ENCODE data around the gene SCRT2. TPM values are rescaled to one million over a fixed set of nuclear protein-coding genes. Genes with fewer than 3 reads are reported as not detected.

SCRT2 gene
- total RNA-seq, 1 donor from 2014 or later = not detected

DNA sequence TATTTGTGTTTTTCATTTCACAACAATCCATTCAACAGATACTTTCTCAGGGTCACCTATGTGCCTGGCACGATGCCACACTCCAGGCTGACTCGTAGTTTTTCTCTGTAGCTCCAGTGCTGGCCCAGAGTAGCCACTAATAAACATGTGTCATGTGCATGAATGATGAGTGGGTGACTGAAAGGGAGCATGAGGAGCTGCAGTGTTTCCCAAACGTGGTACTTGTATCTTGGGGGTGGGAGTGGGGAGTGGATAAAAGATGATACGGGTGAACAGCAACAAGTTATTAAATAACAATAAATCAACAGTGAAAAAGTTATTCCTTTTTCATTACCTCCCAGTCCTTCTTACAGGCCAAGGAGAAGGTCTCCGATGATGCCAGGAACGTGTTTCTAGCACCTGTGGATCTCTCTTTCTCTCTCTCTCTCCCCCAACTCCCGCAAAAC is 39.7 kb downstream of the SCRT2 start:
- Histone ChIP-seq H3K9ac (ENCODE audit: low read length) (no peak overlapping the region), H3K9me3 (ENCODE audit: insufficient read depth, low read depth, low read length) (no peaks in the 10 kb centered on the region), H3K4me3 (ENCODE audit: insufficient read depth, low read depth, low read length) (no peak overlapping the region), H3K4me1 (ENCODE audit: insufficient read depth, low read length) (no peaks in the 10 kb centered on the region), H4K20me1 (ENCODE audit: insufficient read depth, low read length) (no peaks in the 10 kb centered on the region), H3K27ac (ENCODE audit: low read depth, low read length) (no peak overlapping the region), H3K79me2 (ENCODE audit: insufficient read depth, low read length) (no peaks in the 10 kb centered on the region), H2AFZ (ENCODE audit: low read depth, low read length) (no peak overlapping the region), H3K27me3 (ENCODE audit: insufficient read depth, low read length) (peaks cover 4% of the 10 kb centered on the region), H3K4me2 (ENCODE audit: low read length) (no peak overlapping the region), H3K36me3 (ENCODE audit: insufficient read depth, low read length) (no peaks in the 10 kb centered on the region)
- DNase-seq (ENCODE audit: low read depth) (no peak), FAIRE-seq (no peak)
- Mint-ChIP-seq H3K36me3 (ENCODE audit: low read depth, unreplicated experiment) (no peaks in the 10 kb centered on the region), H3K27ac (ENCODE audit: unreplicated experiment) (no peak overlapping the region), H3K4me3 (ENCODE audit: unreplicated experiment) (no peak overlapping the region), H3K9me3 (ENCODE audit: unreplicated experiment) (peaks cover 3% of the 10 kb centered on the region), H3K27me3 (ENCODE audit: low read depth, unreplicated experiment) (peaks cover 48% of the 10 kb centered on the region), H3K4me1 (ENCODE audit: low read depth, unreplicated experiment) (no peaks in the 10 kb centered on the region)
- TF ChIP-seq, protein P1, sequence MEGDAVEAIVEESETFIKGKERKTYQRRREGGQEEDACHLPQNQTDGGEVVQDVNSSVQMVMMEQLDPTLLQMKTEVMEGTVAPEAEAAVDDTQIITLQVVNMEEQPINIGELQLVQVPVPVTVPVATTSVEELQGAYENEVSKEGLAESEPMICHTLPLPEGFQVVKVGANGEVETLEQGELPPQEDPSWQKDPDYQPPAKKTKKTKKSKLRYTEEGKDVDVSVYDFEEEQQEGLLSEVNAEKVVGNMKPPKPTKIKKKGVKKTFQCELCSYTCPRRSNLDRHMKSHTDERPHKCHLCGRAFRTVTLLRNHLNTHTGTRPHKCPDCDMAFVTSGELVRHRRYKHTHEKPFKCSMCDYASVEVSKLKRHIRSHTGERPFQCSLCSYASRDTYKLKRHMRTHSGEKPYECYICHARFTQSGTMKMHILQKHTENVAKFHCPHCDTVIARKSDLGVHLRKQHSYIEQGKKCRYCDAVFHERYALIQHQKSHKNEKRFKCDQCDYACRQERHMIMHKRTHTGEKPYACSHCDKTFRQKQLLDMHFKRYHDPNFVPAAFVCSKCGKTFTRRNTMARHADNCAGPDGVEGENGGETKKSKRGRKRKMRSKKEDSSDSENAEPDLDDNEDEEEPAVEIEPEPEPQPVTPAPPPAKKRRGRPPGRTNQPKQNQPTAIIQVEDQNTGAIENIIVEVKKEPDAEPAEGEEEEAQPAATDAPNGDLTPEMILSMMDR (IDR thresholded peaks at IDR 0.05; ENCODE audit: insufficient read depth, low read depth, low read length) = no peak
- TF ChIP-seq EZH2 (IDR thresholded peaks at IDR 0.05; ENCODE audit: insufficient read depth, low read length) = no peak

DNA sequence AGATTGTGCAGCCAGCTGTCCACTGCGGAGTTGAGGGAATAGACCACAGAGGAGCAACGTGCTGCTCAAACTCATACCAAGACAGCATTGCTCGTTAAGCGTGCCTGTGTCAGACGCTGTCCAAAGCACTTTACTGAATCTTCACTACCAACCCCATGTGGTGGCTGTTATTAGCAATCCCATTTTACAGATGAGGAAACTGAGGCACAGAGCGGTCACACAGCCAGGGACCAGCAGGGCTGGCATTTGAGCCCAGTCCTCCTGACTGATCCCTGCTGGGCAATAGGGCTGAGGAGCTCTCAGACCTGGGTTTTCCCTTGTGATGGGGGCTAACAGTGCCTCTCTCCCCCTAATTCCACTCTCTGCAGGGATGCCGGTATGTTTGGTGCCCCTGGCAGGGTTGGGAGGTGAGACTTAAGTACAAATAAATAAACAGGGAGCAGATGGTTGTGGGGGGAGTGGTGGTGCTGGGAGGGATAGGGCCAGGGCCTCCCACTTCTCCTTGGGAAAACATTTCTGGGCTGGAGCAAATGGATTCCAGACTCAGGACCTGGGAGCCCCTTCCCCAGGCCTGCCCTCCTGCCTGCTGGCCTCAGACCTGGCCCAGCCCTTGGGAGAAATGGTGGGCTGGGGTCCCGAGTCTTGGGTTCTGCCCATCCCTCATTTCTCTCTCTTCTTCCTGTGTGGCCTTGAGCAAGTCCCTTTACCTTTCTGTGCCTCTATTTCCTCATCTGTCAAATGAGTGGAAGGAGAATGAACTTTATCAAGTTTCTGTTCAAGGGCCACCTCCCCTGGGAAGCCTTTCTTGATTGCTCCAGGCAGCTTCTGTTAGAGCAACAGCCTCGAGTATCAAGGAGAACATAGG is 40.3 kb downstream of the SCRT2 start:
- H3K36me3 ChIP-seq (ENCODE audit: insufficient read depth, low read length) = no peaks in the 10 kb centered on the region
- H3K4me3 Mint-ChIP-seq (ENCODE audit: unreplicated experiment) = no peak overlapping the region
- H3K4me2 ChIP-seq (ENCODE audit: low read length) = no peak overlapping the region
- peaks cover 51% of the 10 kb centered on the region for H3K27me3 Mint-ChIP-seq (ENCODE audit: low read depth, unreplicated experiment)
- H3K79me2 ChIP-seq (ENCODE audit: insufficient read depth, low read length) = no peaks in the 10 kb centered on the region
- H3K9me3 ChIP-seq (ENCODE audit: insufficient read depth, low read depth, low read length) = no peaks in the 10 kb centered on the region
- H3K4me3 ChIP-seq (ENCODE audit: insufficient read depth, low read depth, low read length) = no peak overlapping the region
- H3K27me3 ChIP-seq (ENCODE audit: insufficient read depth, low read length) = peaks cover 4% of the 10 kb centered on the region
- H2AFZ ChIP-seq (ENCODE audit: low read depth, low read length) = no peak overlapping the region
- DNase-seq (ENCODE audit: low read depth) = no peak
- no peaks in the 10 kb centered on the region for H3K36me3 Mint-ChIP-seq (ENCODE audit: low read depth, unreplicated experiment)
- no peaks in the 10 kb centered on the region for H3K4me1 Mint-ChIP-seq (ENCODE audit: low read depth, unreplicated experiment)
- no peak overlapping the region for H3K27ac ChIP-seq (ENCODE audit: low read depth, low read length)
- H3K9ac ChIP-seq (ENCODE audit: low read length) = no peak overlapping the region
- H3K9me3 Mint-ChIP-seq (ENCODE audit: unreplicated experiment) = peaks cover 2% of the 10 kb centered on the region
- H3K4me1 ChIP-seq (ENCODE audit: insufficient read depth, low read length) = no peaks in the 10 kb centered on the region
- no peaks in the 10 kb centered on the region for H4K20me1 ChIP-seq (ENCODE audit: insufficient read depth, low read length)
- FAIRE-seq = no peak
- no peak overlapping the region for H3K27ac Mint-ChIP-seq (ENCODE audit: unreplicated experiment)
- TF ChIP-seq, protein P1 (IDR thresholded peaks at IDR 0.05; ENCODE audit: insufficient read depth, low read depth, low read length) = no peak
- TF ChIP-seq EZH2 (IDR thresholded peaks at IDR 0.05; ENCODE audit: insufficient read depth, low read length) = no peak

Measured in astrocyte (in vitro differentiated cells and primary cell).